Fibroblast of lung (primary cell): ENCODE measurements around the gene STK32C.

Experiments used
- EZH2 ChIP-seq: IDR thresholded peaks from 2 replicates; pipeline ENCODE4 v1.5.1; 2012; ENCODE audit warnings: low read length, control low read depth, mild to moderate bottlenecking; ENCODE audit errors: missing control alignments
- TF ChIP-seq, protein P1 (sequence below), 2 donors: IDR thresholded peaks in 1 of 2; conservative IDR thresholded peaks in 1 of 2; 1 replicate in 1 of 2; 2 replicates in 1 of 2; pipeline ENCODE4 v1.5.1; 2011 to 2012; ENCODE audit warnings: low read length in 2 of 2, control low read depth in 1 of 2, inconsistent platforms in 1 of 2, low read depth in 1 of 2, mild to moderate bottlenecking in 1 of 2

DNA sequence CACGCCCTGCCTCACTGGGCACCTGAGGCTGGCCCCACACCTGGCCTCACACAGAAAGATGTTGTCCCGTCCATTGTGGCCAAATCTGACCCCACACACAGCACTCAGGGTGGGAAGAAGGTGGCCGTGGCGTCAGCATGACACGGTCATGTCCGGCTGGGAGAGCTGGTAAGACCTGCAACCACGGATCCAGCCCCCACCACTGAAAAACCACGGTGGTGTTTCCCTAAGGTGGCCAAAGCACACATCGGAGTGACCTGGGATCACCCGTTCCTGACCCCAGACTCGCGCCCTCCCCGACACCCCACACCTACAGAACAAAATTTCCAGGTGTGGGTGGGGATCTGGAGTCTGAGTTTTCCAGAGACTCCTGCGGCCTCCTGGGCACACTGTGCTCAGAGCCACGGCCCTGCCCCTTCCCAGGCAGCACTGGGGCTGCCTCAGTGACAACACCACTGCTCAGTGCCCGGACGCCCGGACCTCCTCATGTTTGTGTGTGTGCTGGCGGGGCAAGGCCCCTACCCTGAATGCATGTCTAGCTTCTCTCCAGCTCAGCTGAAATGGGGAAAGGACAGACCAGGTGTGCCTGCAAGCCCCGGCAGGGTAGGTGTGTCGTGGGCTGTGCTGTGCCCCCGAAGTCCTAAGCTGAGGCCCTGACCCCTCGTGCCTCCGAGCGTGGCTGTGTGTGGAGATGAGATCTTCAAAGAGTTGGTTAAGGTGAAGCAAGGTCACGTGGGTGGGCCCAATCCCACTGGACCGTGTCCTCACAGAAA lies 36.1 kb downstream of the STK32C start:
- TF ChIP-seq, protein P1, sequence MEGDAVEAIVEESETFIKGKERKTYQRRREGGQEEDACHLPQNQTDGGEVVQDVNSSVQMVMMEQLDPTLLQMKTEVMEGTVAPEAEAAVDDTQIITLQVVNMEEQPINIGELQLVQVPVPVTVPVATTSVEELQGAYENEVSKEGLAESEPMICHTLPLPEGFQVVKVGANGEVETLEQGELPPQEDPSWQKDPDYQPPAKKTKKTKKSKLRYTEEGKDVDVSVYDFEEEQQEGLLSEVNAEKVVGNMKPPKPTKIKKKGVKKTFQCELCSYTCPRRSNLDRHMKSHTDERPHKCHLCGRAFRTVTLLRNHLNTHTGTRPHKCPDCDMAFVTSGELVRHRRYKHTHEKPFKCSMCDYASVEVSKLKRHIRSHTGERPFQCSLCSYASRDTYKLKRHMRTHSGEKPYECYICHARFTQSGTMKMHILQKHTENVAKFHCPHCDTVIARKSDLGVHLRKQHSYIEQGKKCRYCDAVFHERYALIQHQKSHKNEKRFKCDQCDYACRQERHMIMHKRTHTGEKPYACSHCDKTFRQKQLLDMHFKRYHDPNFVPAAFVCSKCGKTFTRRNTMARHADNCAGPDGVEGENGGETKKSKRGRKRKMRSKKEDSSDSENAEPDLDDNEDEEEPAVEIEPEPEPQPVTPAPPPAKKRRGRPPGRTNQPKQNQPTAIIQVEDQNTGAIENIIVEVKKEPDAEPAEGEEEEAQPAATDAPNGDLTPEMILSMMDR (conservative IDR thresholded peaks at IDR 0.05 in 1 of 2, IDR thresholded peaks at IDR 0.05 in 1 of 2; ENCODE audit: low read depth in 1 of 2, low read length in 2 of 2), result no peak
- no peak for TF ChIP-seq EZH2
